Endothelial cell of umbilical vein (primary cell): ENCODE measurements around the gene TRRAP. TPM values are rescaled to one million over a fixed set of nuclear protein-coding genes. Genes with fewer than 3 reads are reported as not detected.

ENCODE experiments used
- BruUV-seq: library from RNA; stranded (reverse); fragments of 400-500 nt; replicated peaks from 2 replicates; lab custom pipeline; 2021; lab: Mats Ljungman, UMichigan
- CTCF ChIA-PET: fragments of 300-600, 350-600 bp; sonication (Branson Sonifier 250); formaldehyde crosslinking; loops from one replicate; lab custom pipeline; 2021; ENCODE audit warnings: antibody characterized with exemption, inconsistent platforms; lab: Charles Lee
- POLR2A ChIA-PET: fragments of 300-600, 350-600 bp; sonication (Branson Sonifier 250); formaldehyde crosslinking; loops from one replicate; lab custom pipeline; 2021; ENCODE audit warnings: antibody characterized with exemption, inconsistent platforms; lab: Charles Lee
- DNase-seq: peaks from one replicate; pipeline ENCODE4 v3.0.0-alpha.2; 2011; ENCODE audit warnings: low read depth, low spot score
- FAIRE-seq: peaks from 2 replicates; lab custom pipeline; 2011; peaks lifted over from hg19 to GRCh38; lab: Jason Lieb, UNC
- H2AFZ ChIP-seq: 2 replicates; pipeline ENCODE4 v1.6.0; 2012; ENCODE audit warnings: low read depth, low read length, control low read depth, inconsistent platforms
- H3K27ac ChIP-seq: 2 replicates; pipeline ENCODE4 v1.5.1; 2011; ENCODE audit warnings: low read depth, mild to moderate bottlenecking, control low read depth, low read length, moderate library complexity; ENCODE audit not compliant: insufficient read depth
- H3K27me3 ChIP-seq, 2 experiments: 2 replicates each; pipeline versions ENCODE4 v1.6.0 to v1.6.1; 2011; ENCODE audit warnings: low read length in 2 of 2, mixed read lengths in 1 of 2; ENCODE audit not compliant: control insufficient read depth in 2 of 2, insufficient read depth in 2 of 2
- H3K36me3 ChIP-seq, 2 experiments: 2 replicates in 1 of 2; 3 replicates in 1 of 2; pipeline ENCODE4 v1.5.1; 2011; ENCODE audit warnings: low read length in 2 of 2, mild to moderate bottlenecking in 1 of 2, moderate library complexity in 1 of 2; ENCODE audit not compliant: control insufficient read depth in 2 of 2, insufficient read depth in 2 of 2; ENCODE audit errors: extremely low read depth in 1 of 2
- H3K4me1 ChIP-seq: 3 replicates; pipeline ENCODE4 v1.5.1; 2011; ENCODE audit warnings: mild to moderate bottlenecking, low read length; ENCODE audit not compliant: control insufficient read depth, insufficient read depth; ENCODE audit errors: extremely low read depth
- H3K4me2 ChIP-seq: 2 replicates; pipeline ENCODE4 v1.6.1; 2011; ENCODE audit warnings: low read length, control low read depth, mixed read lengths; ENCODE audit not compliant: insufficient read depth
- H3K4me3 ChIP-seq, 3 experiments: fragments of 200-600 bp in 1 of 3; sonication (generic), shearing (Covaris generic) in 1 of 3; replicated peaks in 1 of 3; 2 replicates each; pipeline ENCODE4 v1.5.1; 2011 to 2016; ENCODE audit warnings: control low read depth in 3 of 3, low read length in 3 of 3, mild to moderate bottlenecking in 2 of 3, inconsistent platforms in 1 of 3, low read depth in 1 of 3, moderate library complexity in 1 of 3; ENCODE audit not compliant: insufficient read depth in 1 of 3
- H3K79me2 ChIP-seq: 2 replicates; pipeline ENCODE4 v1.6.0; 2012; ENCODE audit warnings: low read length, inconsistent platforms; ENCODE audit not compliant: control insufficient read depth, insufficient read depth
- H3K9ac ChIP-seq: replicated peaks from 2 replicates; pipeline ENCODE3; 2011; ENCODE audit warnings: low read length, control low read depth; ENCODE audit not compliant: insufficient read depth; ENCODE audit errors: extremely low read depth
- H3K9me1 ChIP-seq: replicated peaks from 3 replicates; pipeline ENCODE4 v1.6.0; 2011; ENCODE audit warnings: mild to moderate bottlenecking, low read length; ENCODE audit not compliant: control insufficient read depth, insufficient read depth; ENCODE audit errors: extremely low read depth
- H3K9me3 ChIP-seq: replicated peaks from 2 replicates; pipeline ENCODE4 v1.5.1; 2012; ENCODE audit warnings: low read length, inconsistent platforms; ENCODE audit not compliant: control insufficient read depth, insufficient read depth
- H4K20me1 ChIP-seq: replicated peaks from 2 replicates; pipeline ENCODE3; 2011; ENCODE audit warnings: mild to moderate bottlenecking, low read length; ENCODE audit not compliant: control insufficient read depth, insufficient read depth; ENCODE audit errors: extremely low read depth
- EZH2 ChIP-seq: IDR thresholded peaks from 2 replicates; pipeline ENCODE4 v1.6.1; 2012; ENCODE audit warnings: borderline replicate concordance, low read depth, mild to moderate bottlenecking, moderate library complexity, low read length, inconsistent platforms; ENCODE audit not compliant: severe bottlenecking
- GATA2 ChIP-seq: IDR thresholded peaks from 2 replicates; pipeline ENCODE4 v1.7.0; 2011; ENCODE audit warnings: low read depth, mild to moderate bottlenecking, moderate library complexity, mixed read lengths, low read length; ENCODE audit not compliant: insufficient read length, insufficient read depth
- JUN ChIP-seq: IDR thresholded peaks from 2 replicates; pipeline ENCODE4 v1.6.1; 2011; ENCODE audit warnings: borderline replicate concordance, low read depth; ENCODE audit not compliant: insufficient read length, insufficient read depth
- MAX ChIP-seq: IDR thresholded peaks from 2 replicates; pipeline ENCODE4 v1.6.1; 2011; ENCODE audit not compliant: insufficient read depth, insufficient read length
- MYC ChIP-seq: IDR thresholded peaks from one replicate; pipeline ENCODE4 v1.6.1; 2011; ENCODE audit warnings: mild to moderate bottlenecking, low read depth, low read length
- POLR2A ChIP-seq: IDR thresholded peaks from 2 replicates; pipeline ENCODE4 v1.6.1; 2012; ENCODE audit warnings: low read depth, mild to moderate bottlenecking, control low read depth, low read length
- POLR2AphosphoS5 ChIP-seq: IDR thresholded peaks from 2 replicates; pipeline ENCODE4 v1.6.1; 2012; ENCODE audit warnings: low read depth, mild to moderate bottlenecking, control low read depth, low read length, moderate library complexity; ENCODE audit not compliant: insufficient read depth
- dilution Hi-C: fragments of 300-500 bp; cut with MboI; formaldehyde crosslinking; loops from one replicate; pipeline ENCODE4 v1.15.0; 2019; ENCODE audit warnings: low sequenced_read_pairs; ENCODE audit not compliant: extremely low pct_ligation_motif_present
- intact Hi-C: fragments of 100-400 bp; cut with micrococcal nuclease; formaldehyde crosslinking; loops from one replicate; pipeline ENCODE4 v1.10.0; 2022
- polyA plus RNA-seq, 4 experiments: library from polyadenylated mRNA; depleted of rRNA in 3 of 4; stranded (reverse) in 3 of 4; unstranded in 1 of 4; fragments of >200 nt; gene quantifications; 2 replicates each; pipeline versions ENCODE4 v1.2.1 to v1.2.3, GENCODE V29; 2011 to 2012; ENCODE audit warnings: missing spikeins in 1 of 4
- total RNA-seq: library from RNA; stranded (reverse); gene quantifications from 2 replicates; pipeline ENCODE4 v1.2.3, GENCODE V29; 2021
- TF ChIP-seq, protein P1 (sequence below), 2 donors: IDR thresholded peaks; 1 replicate in 1 of 2; 2 replicates in 1 of 2; pipeline ENCODE4 v1.5.1; 2011; ENCODE audit warnings: low read length in 2 of 2, mild to moderate bottlenecking in 2 of 2, moderate library complexity in 2 of 2, control low read depth in 1 of 2, inconsistent platforms in 1 of 2, low read depth in 1 of 2; ENCODE audit not compliant: insufficient read depth in 1 of 2; ENCODE audit errors: extremely low read depth in 1 of 2

Gene TRRAP
- total and polyA plus RNA-seq, 2 donors (not counting 3 experiments of a cell fraction or from before 2014, with no cell fraction given), result 21.8 to 45.8 TPM

- Histone ChIP-seq H4K20me1 (no peaks in the 10 kb centered on the region), H3K9me3 (no peaks in the 10 kb centered on the region), H2AFZ (no peak overlapping the region), H3K9ac (no peak overlapping the region), H3K4me1 (no peaks in the 10 kb centered on the region), H3K27ac (no peak overlapping the region), H3K36me3 (peaks cover 10 to 48% of the 10 kb centered on the region in 2 experiments), H3K4me2 (no peak overlapping the region), H3K4me3 (no peak overlapping the region), H3K27me3 (no peaks in the 10 kb centered on the region), H3K79me2 (no peaks in the 10 kb centered on the region), H3K9me1 (no peaks in the 10 kb centered on the region)
- POLR2A ChIA-PET, result no interaction called here
- intact Hi-C loops (no loop called here), dilution Hi-C loops (no loop called here)
- DNase-seq (no peak), FAIRE-seq (no peak)
- no TSS peak for BruUV-seq
- CTCF ChIA-PET, result interaction anchor here (1.4 kb wide), 1 partner anchor 15 kb away, joined by 4 read pairs; no protein-coding TSS in a partner anchor
- TF ChIP-seq POLR2A (no peak), POLR2AphosphoS5 (no peak), MAX (no peak), GATA2 (no peak), EZH2 (no peak), JUN (no peak), MYC (no peak)
- TF ChIP-seq, protein P1, sequence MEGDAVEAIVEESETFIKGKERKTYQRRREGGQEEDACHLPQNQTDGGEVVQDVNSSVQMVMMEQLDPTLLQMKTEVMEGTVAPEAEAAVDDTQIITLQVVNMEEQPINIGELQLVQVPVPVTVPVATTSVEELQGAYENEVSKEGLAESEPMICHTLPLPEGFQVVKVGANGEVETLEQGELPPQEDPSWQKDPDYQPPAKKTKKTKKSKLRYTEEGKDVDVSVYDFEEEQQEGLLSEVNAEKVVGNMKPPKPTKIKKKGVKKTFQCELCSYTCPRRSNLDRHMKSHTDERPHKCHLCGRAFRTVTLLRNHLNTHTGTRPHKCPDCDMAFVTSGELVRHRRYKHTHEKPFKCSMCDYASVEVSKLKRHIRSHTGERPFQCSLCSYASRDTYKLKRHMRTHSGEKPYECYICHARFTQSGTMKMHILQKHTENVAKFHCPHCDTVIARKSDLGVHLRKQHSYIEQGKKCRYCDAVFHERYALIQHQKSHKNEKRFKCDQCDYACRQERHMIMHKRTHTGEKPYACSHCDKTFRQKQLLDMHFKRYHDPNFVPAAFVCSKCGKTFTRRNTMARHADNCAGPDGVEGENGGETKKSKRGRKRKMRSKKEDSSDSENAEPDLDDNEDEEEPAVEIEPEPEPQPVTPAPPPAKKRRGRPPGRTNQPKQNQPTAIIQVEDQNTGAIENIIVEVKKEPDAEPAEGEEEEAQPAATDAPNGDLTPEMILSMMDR (IDR thresholded peaks at IDR 0.05; ENCODE audit: extremely low read depth in 1 of 2, insufficient read depth in 1 of 2, low read depth in 1 of 2, low read length in 2 of 2), result no peak
These were observed 44.3 kb downstream of the TRRAP start for GRCh38 chr7:98922392-98923187.
